RWPE2 (cell line): ENCODE data around the gene ANO2.

Experiments used
- ATAC-seq: fragments of 200-7000 bp; cut with Tn5 transposase; 3 replicates; pipeline ENCODE4 v1.9.1; 2021; ENCODE audit warnings: low read depth
- DNase-seq: peaks from one replicate; pipeline ENCODE4 v3.0.0-alpha.2; 2020; ENCODE audit warnings: low spot score
- H3K27ac ChIP-seq: fragments of 450-650 bp; 2 replicates; pipeline ENCODE4 v1.5.1; 2017; ENCODE audit warnings: mild to moderate bottlenecking; ENCODE audit not compliant: poor library complexity, severe bottlenecking
- H3K27me3 ChIP-seq: fragments of 250-450 bp; sonication (Bioruptor Pico); 2 replicates; pipeline ENCODE4 v1.5.1; 2021; ENCODE audit warnings: mild to moderate bottlenecking, moderate library complexity; ENCODE audit not compliant: insufficient read depth, poor library complexity, severe bottlenecking
- H3K36me3 ChIP-seq: fragments of 250-450 bp; sonication (Bioruptor Pico); 2 replicates; pipeline ENCODE4 v1.5.1; 2020; ENCODE audit warnings: low read depth, mild to moderate bottlenecking, moderate library complexity
- H3K4me1 ChIP-seq: fragments of 250-450 bp; sonication (Bioruptor Pico); 2 replicates; pipeline ENCODE4 v1.5.1; 2021; ENCODE audit warnings: mild to moderate bottlenecking, moderate library complexity; ENCODE audit not compliant: insufficient read depth, poor library complexity, severe bottlenecking
- H3K4me3 ChIP-seq: fragments of 250-450 bp; sonication (Bioruptor Pico); 2 replicates; pipeline ENCODE4 v1.5.1; 2021; ENCODE audit warnings: mild to moderate bottlenecking, moderate library complexity; ENCODE audit not compliant: severe bottlenecking
- H3K9me3 ChIP-seq: fragments of 250-450 bp; sonication (Bioruptor Pico); 2 replicates; pipeline ENCODE4 v1.5.1; 2021; ENCODE audit warnings: mild to moderate bottlenecking, moderate library complexity; ENCODE audit not compliant: severe bottlenecking
- CTCF ChIP-seq: fragments of 450-650 bp; IDR thresholded peaks from one replicate; pipeline ENCODE4 v1.5.1; 2017; ENCODE audit warnings: mild to moderate bottlenecking, moderate library complexity; ENCODE audit not compliant: poor library complexity, severe bottlenecking

Gene ANO2

GRCh38 chr12:5535541-5535940 is 409.5 kb downstream of the ANO2 start:
- H3K4me3 ChIP-seq: no peak overlapping the region
- no peak for TF ChIP-seq CTCF
- H3K4me1 ChIP-seq: no peaks in the 10 kb centered on the region
- ATAC-seq (no peak), DNase-seq (no peak)
- no peaks in the 10 kb centered on the region for H3K9me3 ChIP-seq
- H3K36me3 ChIP-seq: no peaks in the 10 kb centered on the region
- peaks cover 16% of the 10 kb centered on the region for H3K27me3 ChIP-seq
- no peak overlapping the region for H3K27ac ChIP-seq

- no peak for TF ChIP-seq CTCF
- H3K4me1 ChIP-seq: no peaks in the 10 kb centered on the region
- H3K9me3 ChIP-seq: no peaks in the 10 kb centered on the region
- DNase-seq (no peak), ATAC-seq (no peak)
- H3K27ac ChIP-seq: no peak overlapping the region
- no peak overlapping the region for H3K4me3 ChIP-seq
- H3K36me3 ChIP-seq: no peaks in the 10 kb centered on the region
- peaks cover 20% of the 10 kb centered on the region for H3K27me3 ChIP-seq
These were observed 410.4 kb downstream of the ANO2 start for GRCh38 chr12:5534426-5535199.

- Histone ChIP-seq H3K36me3 (no peaks in the 10 kb centered on the region), H3K4me1 (no peaks in the 10 kb centered on the region), H3K4me3 (no peak overlapping the region), H3K9me3 (no peaks in the 10 kb centered on the region), H3K27me3 (peaks cover 27% of the 10 kb centered on the region), H3K27ac (no peak overlapping the region)
- ATAC-seq (no peak), DNase-seq (no peak)
- TF ChIP-seq CTCF: no peak
These were observed 411.7 kb downstream of the ANO2 start for GRCh38 chr12:5533368-5533767.

GRCh38 chr12:5525783-5526367 is 419.2 kb downstream of the ANO2 start:
- Histone ChIP-seq H3K36me3 (no peaks in the 10 kb centered on the region), H3K4me3 (no peak overlapping the region), H3K27ac (no peak overlapping the region), H3K4me1 (no peaks in the 10 kb centered on the region), H3K9me3 (no peaks in the 10 kb centered on the region), H3K27me3 (peaks cover 16% of the 10 kb centered on the region)
- no peak for TF ChIP-seq CTCF
- DNase-seq (no peak), ATAC-seq (no peak)
